Activated CD4-positive, alpha-beta T cell treated with anti-CD3 and anti-CD28 coated beads, Interleukin-2, Interleukin-4, amounts not matched to agents 100 ng/mL and 50 ng/mL, durations not matched to agents 16 hours and 8 hours (primary cell): ENCODE measurements around the gene CCDC121.
"Not testable (repeated sequence)": the region's sequence is repeated elsewhere in the genome, so short reads cannot be mapped to it uniquely, and the experiment has no call there.

Experiments used
- DNase-seq: peaks from one replicate; pipeline ENCODE4 v3.0.0-alpha.2; 2020; ENCODE audit warnings: low spot score

Gene CCDC121

GRCh38 chr2:27636766-27637165 lies 8.0 kb upstream of the CCDC121 start:
- no peak for DNase-seq

GRCh38 chr2:27634291-27634690 lies 5.5 kb upstream of the CCDC121 start:
- no peak for DNase-seq

- DNase-seq, result not testable (repeated sequence)
Observed at GRCh38 chr2:27630257-27630656, 1.4 kb upstream of the CCDC121 start.

GRCh38 chr2:27627963-27628766 lies 647 bp downstream of the CCDC121 start:
- DNase-seq, result peak; percentile 31

- not testable (repeated sequence) for DNase-seq
Observed at GRCh38 chr2:27626921-27627320, 1.9 kb downstream of the CCDC121 start.

GRCh38 chr2:27626323-27626722 lies 2.5 kb downstream of the CCDC121 start:
- DNase-seq, result not testable (repeated sequence)

- DNase-seq, result no peak
Observed at GRCh38 chr2:27624943-27625342, 3.9 kb downstream of the CCDC121 start.

GRCh38 chr2:27622921-27623384 lies 5.9 kb downstream of the CCDC121 start:
- DNase-seq, result no peak

- no peak for DNase-seq
Observed at GRCh38 chr2:27621524-27621923, 7.3 kb downstream of the CCDC121 start.

GRCh38 chr2:27615316-27615715 lies 13.5 kb downstream of the CCDC121 start:
- DNase-seq, result no peak

GRCh38 chr2:27613985-27614384 lies 14.8 kb downstream of the CCDC121 start:
- no peak for DNase-seq

GRCh38 chr2:27606611-27607010 lies 22.2 kb downstream of the CCDC121 start:
- DNase-seq, result no peak

GRCh38 chr2:27596627-27597026 lies 32.2 kb downstream of the CCDC121 start:
- no peak for DNase-seq

- DNase-seq, result not testable (repeated sequence)
Observed at GRCh38 chr2:27595412-27595811, 33.4 kb downstream of the CCDC121 start.

- not testable (repeated sequence) for DNase-seq
Observed at GRCh38 chr2:27594020-27594703, 34.6 kb downstream of the CCDC121 start.

GRCh38 chr2:27593240-27593639 lies 35.6 kb downstream of the CCDC121 start:
- DNase-seq, result no peak

- DNase-seq, result peak; percentile 17
Observed at GRCh38 chr2:27591745-27592144, 37.1 kb downstream of the CCDC121 start.

GRCh38 chr2:27588308-27588707 lies 40.5 kb downstream of the CCDC121 start:
- no peak for DNase-seq

GRCh38 chr2:27587025-27587424 lies 41.8 kb downstream of the CCDC121 start:
- DNase-seq, result no peak

GRCh38 chr2:27584597-27584996 lies 44.2 kb downstream of the CCDC121 start:
- no peak for DNase-seq

GRCh38 chr2:27583390-27583915 lies 45.4 kb downstream of the CCDC121 start:
- no peak for DNase-seq

- DNase-seq, result peak; percentile 88
Observed at GRCh38 chr2:27582695-27583389, 46.0 kb downstream of the CCDC121 start, which contains the start of gene ZNF512. Gene ZNF512, plus strand, starts transcription at chr2:27583042. Its CDS starts 71 bp downstream, at chr2:27583113.
